GM19324 (cell line): Measurements from ENCODE around the gene ATF7.

ENCODE experiments used
- ATAC-seq: cut with Tn5 transposase; IDR thresholded peaks from one replicate; pipeline ENCODE4 v1.9.1; 2021; ENCODE audit warnings: mild to moderate bottlenecking, moderate library complexity; ENCODE audit not compliant: unreplicated experiment, low FRiP score

The ATF7 gene

DNA sequence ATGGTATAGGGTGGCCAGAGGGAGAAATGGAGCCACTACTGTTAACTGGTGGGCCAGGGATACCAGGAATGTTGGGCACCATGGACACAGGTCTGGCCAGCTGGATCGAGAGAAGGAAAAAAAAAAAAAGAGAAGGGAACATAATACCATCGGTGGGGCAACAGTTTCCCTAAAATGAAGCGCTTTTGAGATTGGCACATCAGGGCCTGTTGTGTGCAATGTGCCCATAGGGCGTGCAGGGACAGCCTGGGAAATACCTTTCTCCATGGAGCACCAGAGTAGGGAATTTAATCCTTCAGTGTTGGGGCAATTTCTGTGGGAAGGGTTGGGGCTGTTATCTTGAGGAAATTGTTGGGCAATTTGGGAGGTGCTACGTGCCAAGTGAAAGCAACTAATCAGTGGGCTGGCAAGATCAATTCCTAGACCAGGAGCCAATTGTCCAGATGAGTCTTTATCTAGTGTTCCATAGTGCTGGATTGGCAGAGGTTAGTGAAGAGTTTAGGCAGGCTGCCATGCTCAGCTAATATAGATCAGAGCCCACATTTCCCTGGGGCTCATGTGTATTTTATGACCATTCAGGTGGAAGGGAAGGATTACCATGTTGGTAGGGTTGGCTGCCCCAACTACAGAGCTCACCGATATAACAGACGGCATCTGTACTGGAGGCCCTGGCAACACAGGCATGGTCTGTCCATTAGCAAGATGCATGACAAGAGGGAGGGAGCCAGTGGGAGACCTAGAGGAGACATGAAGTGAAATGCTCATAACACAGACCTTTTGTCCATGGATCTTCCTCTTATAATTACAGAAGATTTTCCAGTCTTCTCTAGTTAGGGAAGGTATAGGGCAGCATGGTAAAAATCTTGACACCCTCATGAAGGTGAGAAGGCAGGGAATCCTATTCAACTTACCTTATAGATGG lies 93.4 kb downstream of the ATF7 start:
- ATAC-seq, result no peak

- ATAC-seq, result no peak
Measured at GRCh38 chr12:53532021-53532420, 94.2 kb downstream of the ATF7 start.

GRCh38 chr12:53530920-53531319 lies 95.3 kb downstream of the ATF7 start:
- ATAC-seq, result no peak

DNA sequence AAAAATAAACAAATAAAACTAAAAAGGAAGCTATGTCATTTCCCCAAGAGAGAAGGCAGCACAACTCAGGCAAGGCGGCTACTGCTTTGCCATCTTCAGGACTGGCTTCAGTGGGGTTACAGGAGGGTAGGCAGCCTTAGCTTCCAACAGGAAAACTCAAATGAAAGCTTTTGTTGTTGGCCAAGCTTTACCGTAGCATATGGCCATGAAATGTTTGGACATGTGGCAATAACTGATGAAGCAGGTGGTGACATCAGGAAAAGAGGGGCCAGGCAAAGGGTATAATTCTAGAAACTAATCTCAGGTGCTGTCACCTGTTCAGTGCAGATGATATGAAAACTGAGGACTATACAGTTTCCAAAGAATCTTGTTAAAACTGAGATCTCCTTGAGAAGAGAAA lies 96.1 kb downstream of the ATF7 start:
- ATAC-seq, result no peak

DNA sequence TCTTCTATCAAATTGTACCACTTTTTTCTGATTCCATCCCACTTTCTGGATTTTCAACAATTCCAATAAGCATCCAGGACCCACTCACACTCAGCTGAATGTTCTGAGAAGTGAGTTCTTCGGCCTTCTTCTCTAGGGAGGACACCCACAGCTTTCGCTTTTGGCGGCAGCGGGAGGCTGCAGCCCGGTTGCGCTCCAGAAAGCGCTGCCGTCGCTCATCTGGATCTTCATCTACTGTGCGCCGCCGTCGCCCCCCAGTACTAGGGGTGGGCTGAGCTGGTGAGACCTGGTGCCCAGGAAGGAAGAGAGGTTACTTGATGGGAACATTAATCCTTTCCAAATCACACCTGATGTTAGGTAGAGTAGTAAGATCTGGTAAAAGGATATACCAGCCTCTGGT lies 101.7 kb downstream of the ATF7 start:
- ATAC-seq, result no peak

GRCh38 chr12:53523131-53523530 lies 103.1 kb downstream of the ATF7 start:
- ATAC-seq, result no peak

DNA sequence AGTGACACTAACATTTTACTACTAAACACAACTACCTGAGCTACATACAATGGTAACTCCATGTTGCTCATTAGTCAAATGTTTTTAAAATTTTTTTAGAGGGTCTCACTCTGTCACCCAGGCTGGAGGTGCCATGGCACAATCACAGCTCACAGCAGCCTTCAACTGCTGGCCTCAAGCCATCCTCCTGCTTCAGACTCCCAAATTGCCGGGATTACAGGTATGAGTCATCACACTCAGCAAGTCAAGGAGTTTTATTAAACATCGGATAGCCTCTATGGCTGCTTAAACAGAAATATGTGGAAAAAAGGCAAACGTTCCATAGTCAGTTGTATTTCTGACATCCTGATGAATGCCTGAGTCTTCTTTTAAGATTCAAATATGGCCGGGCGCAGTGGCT lies 107.8 kb downstream of the ATF7 start:
- ATAC-seq, result no peak

DNA sequence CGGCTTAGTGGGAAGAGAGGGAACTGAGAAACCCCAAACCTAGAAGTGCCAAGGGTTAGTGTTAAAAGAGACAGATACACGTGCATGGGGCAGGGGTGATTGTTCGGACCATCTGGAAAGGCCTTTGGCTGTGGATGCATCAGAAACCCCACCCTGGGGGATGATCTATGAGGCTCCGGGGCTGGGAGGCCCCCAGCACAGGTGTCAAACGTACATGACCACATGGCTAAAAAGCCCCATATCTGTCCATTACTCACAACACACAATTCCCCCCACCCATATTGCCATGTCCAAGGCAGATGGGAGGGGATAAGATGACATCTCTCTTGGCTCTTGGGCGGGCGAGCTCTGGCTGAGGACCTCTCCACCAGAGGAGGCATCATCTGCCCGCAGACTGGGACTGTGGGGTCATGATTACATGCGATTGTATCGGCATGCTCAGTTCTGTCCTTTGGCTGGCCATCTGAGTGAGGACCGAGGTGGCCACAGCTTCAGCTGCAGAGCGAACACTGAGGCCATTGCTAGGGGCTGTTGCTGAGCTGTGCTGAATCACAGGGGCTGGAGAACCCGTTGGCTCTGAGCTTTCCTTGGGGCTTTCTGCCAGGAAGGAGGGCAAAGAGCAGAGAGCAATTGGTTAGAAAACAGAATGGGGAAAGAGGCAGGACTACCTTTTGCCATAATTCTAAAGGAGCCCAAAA lies 109.3 kb downstream of the ATF7 start:
- ATAC-seq, result no peak

GRCh38 chr12:53515291-53515680 lies 110.9 kb downstream of the ATF7 start:
- ATAC-seq, result no peak

DNA sequence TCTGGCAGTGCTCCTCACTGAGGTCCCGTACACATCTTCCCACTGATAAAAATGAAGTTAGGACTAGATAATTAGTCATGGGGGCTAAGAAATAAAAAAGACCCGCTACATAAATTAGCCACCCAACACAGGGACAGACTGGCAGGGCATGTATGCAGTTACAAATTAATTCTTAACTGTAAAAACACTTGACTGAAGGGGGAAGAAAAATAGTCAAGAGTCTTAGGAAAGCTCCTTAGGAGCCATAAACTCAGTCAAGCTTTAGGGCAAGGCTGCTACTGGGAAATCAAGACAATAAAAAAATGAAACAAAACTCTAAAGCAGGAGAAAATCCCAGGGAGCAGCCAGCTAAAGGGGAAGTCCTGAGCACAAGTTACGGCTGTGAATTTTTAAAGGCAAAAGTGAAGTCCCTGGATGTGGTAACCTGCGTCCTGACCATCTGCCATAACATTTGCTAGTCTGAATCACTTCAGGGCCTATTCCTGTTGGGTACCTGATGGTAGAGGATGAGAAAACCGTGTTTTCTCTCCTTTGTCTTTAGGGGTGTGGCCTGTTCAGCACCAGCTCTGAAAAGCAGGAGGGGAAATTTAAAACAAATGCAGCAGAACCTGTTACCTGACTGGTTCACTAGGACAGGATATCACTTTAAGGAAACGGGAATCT lies 111.4 kb downstream of the ATF7 start:
- no peak for ATAC-seq

- no peak for ATAC-seq
Measured at GRCh38 chr12:53513712-53514410, 112.3 kb downstream of the ATF7 start.

DNA sequence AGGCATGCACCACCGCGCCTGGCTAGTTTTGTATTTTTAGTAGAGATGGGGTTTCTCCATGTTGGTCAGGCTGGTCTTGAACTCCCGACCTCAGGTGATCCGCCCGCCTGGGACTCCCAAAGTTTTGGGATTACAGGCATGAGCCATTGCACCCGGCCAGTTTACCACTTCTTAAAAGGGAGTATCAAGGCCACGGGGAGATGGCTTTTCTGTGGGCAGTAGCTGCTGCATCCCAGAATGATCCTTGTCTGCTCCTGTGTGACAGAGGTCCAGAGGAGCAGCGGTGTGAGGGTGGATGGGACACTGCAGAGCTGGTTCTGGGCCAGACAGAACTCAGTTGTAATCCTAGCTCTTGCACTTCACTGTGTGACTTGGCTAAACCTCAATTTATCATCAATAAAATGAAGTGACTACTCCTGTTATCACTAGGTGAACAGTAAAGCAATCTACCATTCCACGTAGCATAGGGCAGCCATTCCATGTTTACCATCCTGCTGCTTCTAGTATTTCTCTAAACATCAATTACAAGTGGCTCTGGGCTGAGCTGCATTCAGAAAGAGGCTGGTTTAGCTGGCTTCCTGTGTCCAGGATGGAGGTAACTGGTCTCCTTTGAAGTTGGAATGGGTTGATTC lies 115.9 kb downstream of the ATF7 start:
- no peak for ATAC-seq

DNA sequence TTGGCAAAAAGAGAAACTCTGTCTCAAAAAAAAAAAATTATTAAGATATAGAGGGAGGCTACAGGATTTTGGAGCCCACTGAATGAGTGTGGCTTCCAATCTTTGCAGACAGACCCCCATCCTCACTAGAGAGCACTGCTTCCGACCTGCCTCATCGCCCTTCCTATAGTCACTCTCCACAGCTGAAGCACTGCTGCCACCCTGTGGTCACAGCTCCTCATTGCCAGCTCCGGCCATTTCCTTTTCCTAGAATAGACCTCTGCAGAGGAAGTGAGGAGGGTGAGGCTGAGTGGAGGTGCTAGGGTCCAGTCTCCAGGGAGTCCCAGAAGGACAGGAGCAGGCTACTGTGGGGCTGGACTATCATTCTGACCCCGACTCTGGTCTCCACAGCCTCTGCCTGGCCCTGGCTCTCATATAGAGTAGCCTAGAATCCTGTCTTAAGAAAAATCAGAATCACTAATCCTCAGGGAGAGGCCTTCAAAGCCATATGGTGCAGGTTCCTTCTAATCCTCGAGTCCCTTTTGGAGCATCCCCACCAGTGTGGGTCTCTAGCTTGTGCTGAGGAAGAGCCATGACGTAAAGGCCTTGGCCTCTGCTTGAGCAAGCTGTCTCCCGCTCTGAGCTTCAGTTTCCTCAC lies 117.5 kb downstream of the ATF7 start:
- peak; percentile 58 for ATAC-seq

- no peak for ATAC-seq
Measured at GRCh38 chr12:53507603-53507885, 118.6 kb downstream of the ATF7 start.

DNA sequence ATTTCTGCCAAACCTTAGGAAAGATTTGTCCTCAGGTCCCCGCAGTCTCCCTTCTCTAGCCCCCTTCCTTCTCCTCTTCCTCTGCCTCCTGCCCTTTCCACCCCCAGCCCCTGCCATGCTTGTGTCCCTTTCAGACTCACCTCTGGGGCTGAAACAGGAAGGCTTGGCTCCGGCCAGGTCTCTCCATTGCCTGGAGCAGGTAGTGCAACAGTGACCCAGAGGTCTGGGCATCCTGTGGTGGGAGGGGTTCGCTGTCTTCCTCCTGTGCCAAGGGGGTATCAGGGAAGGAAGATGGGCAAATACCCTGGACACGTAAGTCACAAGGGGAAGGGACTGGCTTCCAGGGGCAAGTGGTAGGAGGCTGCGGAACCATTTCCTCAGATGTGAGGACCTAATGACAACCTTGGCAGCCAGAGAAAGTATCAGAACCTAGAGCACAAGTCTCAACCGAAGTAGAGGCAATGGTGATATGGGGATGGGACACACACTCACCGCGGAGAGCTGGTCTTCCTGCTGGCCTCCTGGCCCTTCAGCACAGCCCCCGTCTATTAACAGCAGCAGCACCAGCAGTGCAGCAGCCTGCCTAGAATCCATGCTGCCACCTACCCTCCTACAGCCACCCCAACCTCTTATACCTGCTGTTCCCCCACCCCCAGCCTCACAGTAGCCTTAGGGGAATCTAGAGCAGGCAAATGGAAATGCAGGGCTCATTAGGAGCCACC lies 119.1 kb downstream of the ATF7 start, which contains the start of gene NPFF:
Gene NPFF, minus strand, starts transcription at position 604 of the 722 bp plus-strand sequence. Its CDS starts 10 bp downstream, at position 594.
- no peak for ATAC-seq

GRCh38 chr12:53506450-53506785 lies 119.8 kb downstream of the ATF7 start:
- no peak for ATAC-seq

DNA sequence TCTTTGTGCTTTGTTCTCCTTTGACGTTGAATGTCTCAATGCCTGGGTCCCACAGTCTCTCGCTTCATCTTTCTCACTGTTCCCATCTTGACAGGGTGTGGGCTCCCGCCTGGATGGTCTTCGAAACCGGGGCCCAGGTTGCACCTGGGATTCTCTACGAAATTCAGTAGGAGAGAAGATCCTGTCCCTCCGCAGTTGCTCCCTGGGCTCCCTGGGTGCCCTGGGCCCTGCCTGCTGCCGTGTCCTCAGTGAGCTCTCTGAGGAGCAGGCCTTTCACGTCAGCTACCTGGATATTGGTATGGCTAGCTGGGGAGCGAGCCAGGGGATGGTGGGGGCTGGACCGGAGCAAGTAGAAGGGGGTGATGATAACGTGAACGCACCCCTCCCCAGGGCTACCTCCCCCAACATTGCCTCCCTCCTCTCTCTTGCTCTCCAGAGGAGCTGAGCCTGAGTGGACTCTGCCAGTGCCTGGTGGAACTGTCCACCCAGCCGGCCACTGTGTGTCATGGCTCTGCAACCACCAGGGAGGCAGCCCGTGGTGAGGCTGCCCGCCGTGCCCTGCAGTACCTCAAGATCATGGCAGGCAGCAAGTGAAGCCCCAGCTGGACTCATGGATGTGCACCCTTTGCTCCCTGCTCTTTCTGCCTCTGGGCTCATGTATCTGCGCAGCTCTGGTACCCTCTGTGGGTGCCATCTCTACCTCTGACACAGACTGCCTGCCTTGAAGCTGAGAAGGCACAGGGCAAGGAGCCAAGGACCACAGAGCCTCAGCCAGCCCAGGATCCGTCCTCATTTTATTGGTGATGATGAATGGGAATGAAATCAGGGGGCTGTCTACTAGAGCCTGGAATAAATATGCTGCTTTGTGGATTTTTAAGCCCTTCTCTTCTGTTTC lies 120.4 kb downstream of the ATF7 start:
- no peak for ATAC-seq

DNA sequence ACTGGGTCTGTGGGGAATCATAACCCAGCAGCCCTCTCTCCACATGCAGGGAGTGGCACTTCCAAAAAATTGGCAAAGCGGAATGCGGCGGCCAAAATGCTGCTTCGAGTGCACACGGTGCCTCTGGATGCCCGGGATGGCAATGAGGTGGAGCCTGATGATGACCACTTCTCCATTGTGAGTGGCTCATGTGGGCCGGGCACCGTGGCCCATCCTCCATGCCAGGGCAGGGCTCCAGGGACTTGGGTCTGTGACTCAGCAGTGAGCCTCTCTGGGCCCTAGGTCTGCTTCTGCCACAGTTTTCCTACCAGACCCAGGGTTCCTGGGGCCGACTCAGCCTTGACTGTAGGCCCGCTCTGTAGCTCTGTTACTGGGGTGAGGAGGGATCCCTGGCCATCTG lies 121.1 kb downstream of the ATF7 start:
- ATAC-seq, result no peak
